Stimulated activated memory B cell treated with anti-CD40 and anti-IgM and Interleukin-4, amounts not matched to agents 10 μg/mL and 1 μg/mL and 100 μg/mL, for 72 hours (primary cell): ENCODE data around the gene FEV.

Experiments
- ATAC-seq: fragments of 150-1000 bp; cut with Tn5 transposase; 2 replicates; pipeline ENCODE4 v1.10.0; 2021
- H3K27ac Mint-ChIP-seq: one replicate; pipeline ENCODE4 v1.8.0; 2022; ENCODE audit warnings: mild to moderate bottlenecking, mixed read lengths
- H3K27me3 Mint-ChIP-seq: one replicate; pipeline ENCODE4 v1.8.0; 2022; ENCODE audit warnings: mixed read lengths
- H3K36me3 Mint-ChIP-seq: one replicate; pipeline ENCODE4 v1.8.0; 2022; ENCODE audit warnings: mixed read lengths
- H3K4me1 Mint-ChIP-seq: one replicate; pipeline ENCODE4 v1.8.0; 2022; ENCODE audit warnings: mixed read lengths
- H3K4me3 Mint-ChIP-seq: one replicate; pipeline ENCODE4 v1.8.0; 2022; ENCODE audit warnings: mild to moderate bottlenecking, moderate library complexity, mixed read lengths
- H3K9me3 Mint-ChIP-seq: one replicate; pipeline ENCODE4 v1.8.0; 2022; ENCODE audit warnings: mixed read lengths

FEV gene

GRCh38 chr2:219001100-219001576 is 16.2 kb upstream of the FEV start:
- Mint-ChIP-seq H3K4me3 (no peak overlapping the region), H3K36me3 (no peaks in the 10 kb centered on the region)
- ATAC-seq = no peak

GRCh38 chr2:219000569-219000960 is 15.6 kb upstream of the FEV start:
- Mint-ChIP-seq H3K9me3 (no peaks in the 10 kb centered on the region), H3K4me3 (no peak overlapping the region), H3K4me1 (peaks cover 27% of the 10 kb centered on the region), H3K36me3 (no peaks in the 10 kb centered on the region), H3K27ac (no peak overlapping the region), H3K27me3 (peaks cover 88% of the 10 kb centered on the region)
- ATAC-seq = no peak

More at GRCh38 chr2:219001100-219001576, 16.2 kb upstream of the FEV start:
- Mint-ChIP-seq H3K4me1 (peaks cover 27% of the 10 kb centered on the region), H3K9me3 (no peaks in the 10 kb centered on the region), H3K27ac (no peak overlapping the region), H3K27me3 (peaks cover 88% of the 10 kb centered on the region)

- H3K4me1 Mint-ChIP-seq = peaks cover 27% of the 10 kb centered on the region
- H3K9me3 Mint-ChIP-seq = no peaks in the 10 kb centered on the region
- H3K4me3 Mint-ChIP-seq = no peak overlapping the region
- no peaks in the 10 kb centered on the region for H3K36me3 Mint-ChIP-seq
- no peak overlapping the region for H3K27ac Mint-ChIP-seq
- no peak for ATAC-seq
- H3K27me3 Mint-ChIP-seq = peaks cover 88% of the 10 kb centered on the region
Observed at GRCh38 chr2:218999881-219000568, 15.0 kb upstream of the FEV start.

- ATAC-seq = no peak
- no peak overlapping the region for H3K27ac Mint-ChIP-seq
Observed at GRCh38 chr2:218999021-218999880, 14.3 kb upstream of the FEV start.

GRCh38 chr2:218998414-218999002 is 13.5 kb upstream of the FEV start:
- Mint-ChIP-seq H3K4me1 (peaks cover 19% of the 10 kb centered on the region), H3K27ac (no peak overlapping the region), H3K36me3 (no peaks in the 10 kb centered on the region), H3K27me3 (peaks cover 87% of the 10 kb centered on the region), H3K9me3 (no peaks in the 10 kb centered on the region), H3K4me3 (no peak overlapping the region)
- ATAC-seq = no peak

More at GRCh38 chr2:218999021-218999880, 14.3 kb upstream of the FEV start:
- Mint-ChIP-seq H3K36me3 (no peaks in the 10 kb centered on the region), H3K4me1 (peaks cover 26% of the 10 kb centered on the region), H3K27me3 (peaks cover 87% of the 10 kb centered on the region), H3K9me3 (no peaks in the 10 kb centered on the region), H3K4me3 (no peak overlapping the region)

GRCh38 chr2:218997731-218998130 is 12.7 kb upstream of the FEV start:
- ATAC-seq = no peak
- H3K9me3 Mint-ChIP-seq = no peaks in the 10 kb centered on the region

GRCh38 chr2:218996937-218997336 is 12.0 kb upstream of the FEV start:
- Mint-ChIP-seq H3K36me3 (no peaks in the 10 kb centered on the region), H3K9me3 (no peaks in the 10 kb centered on the region), H3K27me3 (peaks cover 82% of the 10 kb centered on the region), H3K4me3 (no peak overlapping the region), H3K4me1 (peaks cover 3% of the 10 kb centered on the region), H3K27ac (no peak overlapping the region)
- ATAC-seq = no peak

More at GRCh38 chr2:218997731-218998130, 12.7 kb upstream of the FEV start:
- H3K4me1 Mint-ChIP-seq = peaks cover 11% of the 10 kb centered on the region
- H3K27ac Mint-ChIP-seq = no peak overlapping the region
- H3K36me3 Mint-ChIP-seq = no peaks in the 10 kb centered on the region
- peaks cover 82% of the 10 kb centered on the region for H3K27me3 Mint-ChIP-seq
- H3K4me3 Mint-ChIP-seq = no peak overlapping the region

GRCh38 chr2:218995972-218996711 is 11.2 kb upstream of the FEV start:
- H3K4me3 Mint-ChIP-seq = peak overlapping the region; percentile 21
- peak; percentile 52 for ATAC-seq
- H3K27me3 Mint-ChIP-seq = peaks cover 87% of the 10 kb centered on the region
- no peaks in the 10 kb centered on the region for H3K4me1 Mint-ChIP-seq
- no peak overlapping the region for H3K27ac Mint-ChIP-seq
- no peaks in the 10 kb centered on the region for H3K9me3 Mint-ChIP-seq
- no peaks in the 10 kb centered on the region for H3K36me3 Mint-ChIP-seq

- H3K9me3 Mint-ChIP-seq = no peaks in the 10 kb centered on the region
- ATAC-seq = no peak
- H3K4me3 Mint-ChIP-seq = no peak overlapping the region
Observed at GRCh38 chr2:218995561-218995960, 10.6 kb upstream of the FEV start.

GRCh38 chr2:218993345-218994315 is 8.6 kb upstream of the FEV start, which contains the start of gene CRYBA2:
Gene CRYBA2 (minus strand): TSS chr2:218993422. CDS start chr2:218993176, 246 bp downstream.
- Mint-ChIP-seq H3K27ac (no peak within 1 kb of the TSS), H3K4me3 (peak within 1 kb of the TSS; percentile 34), H3K27me3 (peaks cover 94% of the 10 kb centered on the region), H3K9me3 (no peaks in the 10 kb centered on the region), H3K36me3 (no peaks in the 10 kb centered on the region), H3K4me1 (no peaks in the 10 kb centered on the region)
- ATAC-seq = peak; percentile 13

More at GRCh38 chr2:218995561-218995960, 10.6 kb upstream of the FEV start:
- H3K4me1 Mint-ChIP-seq = no peaks in the 10 kb centered on the region
- H3K27me3 Mint-ChIP-seq = peaks cover 91% of the 10 kb centered on the region
- H3K27ac Mint-ChIP-seq = no peak overlapping the region
- H3K36me3 Mint-ChIP-seq = no peaks in the 10 kb centered on the region

GRCh38 chr2:218992703-218993344 is 7.8 kb upstream of the FEV start:
- H3K36me3 Mint-ChIP-seq = no peaks in the 10 kb centered on the region
- ATAC-seq = no peak
- H3K27ac Mint-ChIP-seq = no peak overlapping the region
- H3K4me1 Mint-ChIP-seq = no peaks in the 10 kb centered on the region
- peaks cover 92% of the 10 kb centered on the region for H3K27me3 Mint-ChIP-seq
- H3K9me3 Mint-ChIP-seq = no peaks in the 10 kb centered on the region
- H3K4me3 Mint-ChIP-seq = no peak overlapping the region

GRCh38 chr2:218992196-218992595 is 7.2 kb upstream of the FEV start:
- no peak overlapping the region for H3K4me3 Mint-ChIP-seq
- peaks cover 92% of the 10 kb centered on the region for H3K27me3 Mint-ChIP-seq
- H3K9me3 Mint-ChIP-seq = no peaks in the 10 kb centered on the region
- ATAC-seq = no peak
- no peaks in the 10 kb centered on the region for H3K36me3 Mint-ChIP-seq
- H3K27ac Mint-ChIP-seq = no peak overlapping the region
- H3K4me1 Mint-ChIP-seq = no peaks in the 10 kb centered on the region

GRCh38 chr2:218991674-218992168 is 6.7 kb upstream of the FEV start:
- no peak overlapping the region for H3K27ac Mint-ChIP-seq
- no peaks in the 10 kb centered on the region for H3K9me3 Mint-ChIP-seq
- peaks cover 92% of the 10 kb centered on the region for H3K27me3 Mint-ChIP-seq
- H3K36me3 Mint-ChIP-seq = no peaks in the 10 kb centered on the region
- no peak for ATAC-seq
- H3K4me1 Mint-ChIP-seq = no peaks in the 10 kb centered on the region
- H3K4me3 Mint-ChIP-seq = no peak overlapping the region
